GM23248 (cell line): ENCODE measurements around the gene GGA3.

ENCODE experiments used
- EZH2 ChIP-seq: fragments of 200-600 bp; sonication (generic); IDR thresholded peaks from 2 replicates; pipeline ENCODE4 v1.6.1; 2018; ENCODE audit warnings: antibody characterized with exemption, mild to moderate bottlenecking; ENCODE audit not compliant: insufficient read depth, poor library complexity, severe bottlenecking
- EZH2phosphoT487 ChIP-seq: fragments of 200-600 bp; sonication (generic); IDR thresholded peaks from 2 replicates; pipeline ENCODE4 v1.6.1; 2018; ENCODE audit warnings: antibody characterized with exemption, moderate library complexity, mild to moderate bottlenecking, low read depth; ENCODE audit not compliant: insufficient read depth

- TF ChIP-seq EZH2 (no peak), EZH2phosphoT487 (no peak)
Measured at GRCh38 chr17:75267153-75267410, 5.7 kb upstream of the GGA3 start.
